ENCODE data around the gene ANKRD34A. TPM values are rescaled to one million over a fixed set of nuclear protein-coding genes. Genes with fewer than 3 reads are reported as not detected.

The ANKRD34A gene
- total and polyA plus RNA-seq, 2 of the 13 experiments (the other 11 are each of a cell fraction or from before 2014, with no cell fraction given) = 0.05 to 0.07 TPM

DNA sequence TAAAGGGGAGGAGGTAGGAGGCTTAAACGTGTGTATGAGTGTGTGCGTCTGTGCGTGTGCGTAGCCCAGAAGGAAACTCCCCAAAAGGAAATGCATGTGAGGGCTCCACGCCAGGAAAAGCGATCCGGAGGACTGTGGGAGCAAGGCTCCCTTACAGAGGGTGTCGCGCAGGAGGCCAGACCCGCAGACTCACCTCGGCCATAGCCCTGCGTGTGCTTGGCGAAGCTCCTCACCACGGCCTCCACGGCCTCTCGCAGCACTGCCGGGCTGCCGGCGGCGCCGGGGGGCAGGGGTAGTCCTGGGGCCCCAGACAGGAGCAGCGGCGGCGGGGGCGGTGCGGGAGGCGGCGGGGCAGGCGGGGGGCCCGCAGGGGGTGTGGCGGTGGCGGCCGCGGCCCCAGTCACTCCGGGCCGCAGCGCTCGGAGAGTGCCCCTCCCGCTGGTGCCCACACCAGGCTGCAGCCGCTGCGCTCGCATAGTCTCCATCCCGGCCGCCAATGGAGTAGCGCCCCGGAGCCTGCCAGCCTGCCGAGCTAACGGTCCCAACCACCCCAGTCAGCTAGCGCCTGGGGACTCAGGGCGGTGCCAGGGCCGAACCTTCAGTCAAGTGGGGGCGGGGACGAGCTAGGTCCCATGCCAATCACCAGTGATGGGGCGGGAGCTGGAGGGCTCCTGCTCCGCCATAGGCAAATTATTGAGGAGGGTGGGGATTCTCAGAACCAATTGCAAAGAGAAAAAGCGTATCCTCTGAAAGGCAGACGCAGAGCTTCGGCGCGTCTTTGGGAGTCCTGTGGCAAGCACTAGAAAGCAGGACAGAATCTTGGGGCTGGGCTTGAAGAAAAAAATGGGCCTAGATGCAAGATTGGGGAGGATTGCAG lies 6.7 kb downstream of the ANKRD34A start, which contains the start of gene LIX1L (continued):
- no peak for TF ChIP-seq ZFP36L2 (CRISPR knock-in tag; IDR thresholded peaks at IDR 0.05)
- no peak for TF ChIP-seq PAF1 (CRISPR knock-in tag; IDR thresholded peaks at IDR 0.05)
- peak; percentile 73; the same call in 1 of the 2 replicates for TF ChIP-seq SRY (CRISPR knock-in tag; IDR thresholded peaks at IDR 0.05)
- TF ChIP-seq RCOR2 (CRISPR knock-in tag; IDR thresholded peaks at IDR 0.05) = no peak
- TF ChIP-seq, protein P1, sequence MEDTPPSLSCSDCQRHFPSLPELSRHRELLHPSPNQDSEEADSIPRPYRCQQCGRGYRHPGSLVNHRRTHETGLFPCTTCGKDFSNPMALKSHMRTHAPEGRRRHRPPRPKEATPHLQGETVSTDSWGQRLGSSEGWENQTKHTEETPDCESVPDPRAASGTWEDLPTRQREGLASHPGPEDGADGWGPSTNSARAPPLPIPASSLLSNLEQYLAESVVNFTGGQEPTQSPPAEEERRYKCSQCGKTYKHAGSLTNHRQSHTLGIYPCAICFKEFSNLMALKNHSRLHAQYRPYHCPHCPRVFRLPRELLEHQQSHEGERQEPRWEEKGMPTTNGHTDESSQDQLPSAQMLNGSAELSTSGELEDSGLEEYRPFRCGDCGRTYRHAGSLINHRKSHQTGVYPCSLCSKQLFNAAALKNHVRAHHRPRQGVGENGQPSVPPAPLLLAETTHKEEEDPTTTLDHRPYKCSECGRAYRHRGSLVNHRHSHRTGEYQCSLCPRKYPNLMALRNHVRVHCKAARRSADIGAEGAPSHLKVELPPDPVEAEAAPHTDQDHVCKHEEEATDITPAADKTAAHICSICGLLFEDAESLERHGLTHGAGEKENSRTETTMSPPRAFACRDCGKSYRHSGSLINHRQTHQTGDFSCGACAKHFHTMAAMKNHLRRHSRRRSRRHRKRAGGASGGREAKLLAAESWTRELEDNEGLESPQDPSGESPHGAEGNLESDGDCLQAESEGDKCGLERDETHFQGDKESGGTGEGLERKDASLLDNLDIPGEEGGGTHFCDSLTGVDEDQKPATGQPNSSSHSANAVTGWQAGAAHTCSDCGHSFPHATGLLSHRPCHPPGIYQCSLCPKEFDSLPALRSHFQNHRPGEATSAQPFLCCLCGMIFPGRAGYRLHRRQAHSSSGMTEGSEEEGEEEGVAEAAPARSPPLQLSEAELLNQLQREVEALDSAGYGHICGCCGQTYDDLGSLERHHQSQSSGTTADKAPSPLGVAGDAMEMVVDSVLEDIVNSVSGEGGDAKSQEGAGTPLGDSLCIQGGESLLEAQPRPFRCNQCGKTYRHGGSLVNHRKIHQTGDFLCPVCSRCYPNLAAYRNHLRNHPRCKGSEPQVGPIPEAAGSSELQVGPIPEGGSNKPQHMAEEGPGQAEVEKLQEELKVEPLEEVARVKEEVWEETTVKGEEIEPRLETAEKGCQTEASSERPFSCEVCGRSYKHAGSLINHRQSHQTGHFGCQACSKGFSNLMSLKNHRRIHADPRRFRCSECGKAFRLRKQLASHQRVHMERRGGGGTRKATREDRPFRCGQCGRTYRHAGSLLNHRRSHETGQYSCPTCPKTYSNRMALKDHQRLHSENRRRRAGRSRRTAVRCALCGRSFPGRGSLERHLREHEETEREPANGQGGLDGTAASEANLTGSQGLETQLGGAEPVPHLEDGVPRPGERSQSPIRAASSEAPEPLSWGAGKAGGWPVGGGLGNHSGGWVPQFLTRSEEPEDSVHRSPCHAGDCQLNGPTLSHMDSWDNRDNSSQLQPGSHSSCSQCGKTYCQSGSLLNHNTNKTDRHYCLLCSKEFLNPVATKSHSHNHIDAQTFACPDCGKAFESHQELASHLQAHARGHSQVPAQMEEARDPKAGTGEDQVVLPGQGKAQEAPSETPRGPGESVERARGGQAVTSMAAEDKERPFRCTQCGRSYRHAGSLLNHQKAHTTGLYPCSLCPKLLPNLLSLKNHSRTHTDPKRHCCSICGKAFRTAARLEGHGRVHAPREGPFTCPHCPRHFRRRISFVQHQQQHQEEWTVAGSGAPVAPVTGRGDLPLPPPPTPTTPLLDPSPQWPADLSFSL (CRISPR knock-in tag; IDR thresholded peaks at IDR 0.05) = no peak
- no peak for TF ChIP-seq SUZ12 (IDR thresholded peaks at IDR 0.05; ENCODE audit: low read depth, low read length)
- TF ChIP-seq FOXK1 (CRISPR knock-in tag; IDR thresholded peaks at IDR 0.05; ENCODE audit: borderline replicate concordance, low read depth) = no peak
- TF ChIP-seq, protein P2, sequence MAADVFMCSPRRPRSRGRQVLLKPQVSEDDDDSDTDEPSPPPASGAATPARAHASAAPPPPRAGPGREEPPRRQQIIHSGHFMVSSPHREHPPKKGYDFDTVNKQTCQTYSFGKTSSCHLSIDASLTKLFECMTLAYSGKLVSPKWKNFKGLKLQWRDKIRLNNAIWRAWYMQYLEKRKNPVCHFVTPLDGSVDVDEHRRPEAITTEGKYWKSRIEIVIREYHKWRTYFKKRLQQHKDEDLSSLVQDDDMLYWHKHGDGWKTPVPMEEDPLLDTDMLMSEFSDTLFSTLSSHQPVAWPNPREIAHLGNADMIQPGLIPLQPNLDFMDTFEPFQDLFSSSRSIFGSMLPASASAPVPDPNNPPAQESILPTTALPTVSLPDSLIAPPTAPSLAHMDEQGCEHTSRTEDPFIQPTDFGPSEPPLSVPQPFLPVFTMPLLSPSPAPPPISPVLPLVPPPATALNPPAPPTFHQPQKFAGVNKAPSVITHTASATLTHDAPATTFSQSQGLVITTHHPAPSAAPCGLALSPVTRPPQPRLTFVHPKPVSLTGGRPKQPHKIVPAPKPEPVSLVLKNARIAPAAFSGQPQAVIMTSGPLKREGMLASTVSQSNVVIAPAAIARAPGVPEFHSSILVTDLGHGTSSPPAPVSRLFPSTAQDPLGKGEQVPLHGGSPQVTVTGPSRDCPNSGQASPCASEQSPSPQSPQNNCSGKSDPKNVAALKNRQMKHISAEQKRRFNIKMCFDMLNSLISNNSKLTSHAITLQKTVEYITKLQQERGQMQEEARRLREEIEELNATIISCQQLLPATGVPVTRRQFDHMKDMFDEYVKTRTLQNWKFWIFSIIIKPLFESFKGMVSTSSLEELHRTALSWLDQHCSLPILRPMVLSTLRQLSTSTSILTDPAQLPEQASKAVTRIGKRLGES (CRISPR knock-in tag; IDR thresholded peaks at IDR 0.05; ENCODE audit: borderline replicate concordance) = no peak
- no peak for TF ChIP-seq CEBPB (IDR thresholded peaks at IDR 0.05; ENCODE audit: borderline replicate concordance, low read depth, low read length)
- TF ChIP-seq SP5 (CRISPR knock-in tag; IDR thresholded peaks at IDR 0.05; ENCODE audit: borderline replicate concordance, low read depth) = no peak
- TF ChIP-seq ZFYVE20 (CRISPR knock-in tag; IDR thresholded peaks at IDR 0.05; ENCODE audit: borderline replicate concordance, low read depth) = no peak
- TF ChIP-seq FOXO1 (CRISPR knock-in tag; IDR thresholded peaks at IDR 0.05) = no peak
- TF ChIP-seq, protein P3, sequence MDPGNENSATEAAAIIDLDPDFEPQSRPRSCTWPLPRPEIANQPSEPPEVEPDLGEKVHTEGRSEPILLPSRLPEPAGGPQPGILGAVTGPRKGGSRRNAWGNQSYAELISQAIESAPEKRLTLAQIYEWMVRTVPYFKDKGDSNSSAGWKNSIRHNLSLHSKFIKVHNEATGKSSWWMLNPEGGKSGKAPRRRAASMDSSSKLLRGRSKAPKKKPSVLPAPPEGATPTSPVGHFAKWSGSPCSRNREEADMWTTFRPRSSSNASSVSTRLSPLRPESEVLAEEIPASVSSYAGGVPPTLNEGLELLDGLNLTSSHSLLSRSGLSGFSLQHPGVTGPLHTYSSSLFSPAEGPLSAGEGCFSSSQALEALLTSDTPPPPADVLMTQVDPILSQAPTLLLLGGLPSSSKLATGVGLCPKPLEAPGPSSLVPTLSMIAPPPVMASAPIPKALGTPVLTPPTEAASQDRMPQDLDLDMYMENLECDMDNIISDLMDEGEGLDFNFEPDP (CRISPR knock-in tag; conservative IDR thresholded peaks at IDR 0.05) = no peak
- no peak for TF ChIP-seq ATM (IDR thresholded peaks at IDR 0.05; ENCODE audit: borderline replicate concordance)
- no peak; the same call in 1 of the 2 replicates for TF ChIP-seq FOXC1 (CRISPR knock-in tag; IDR thresholded peaks at IDR 0.05; ENCODE audit: borderline replicate concordance)
- TF ChIP-seq ZNF3 (CRISPR knock-in tag; IDR thresholded peaks at IDR 0.05) = no peak
- TF ChIP-seq ARNT (IDR thresholded peaks at IDR 0.05) = no peak
- TF ChIP-seq ZNF251 (CRISPR knock-in tag; IDR thresholded peaks at IDR 0.05) = no peak
